ENCODE measurements around the gene KIAA2012. TPM values are rescaled to one million over a fixed set of nuclear protein-coding genes. Genes with fewer than 3 reads are reported as not detected.

The KIAA2012 gene
- total RNA-seq, 2 experiments from 2014 or later, result not detected

- ChIA-PET POLR2A (no interaction called here), CTCF (no interaction called here)
- H3K27ac Mint-ChIP-seq, result no peak overlapping the region
- H3K27me3 Mint-ChIP-seq, result peaks cover 24% of the 10 kb centered on the region
- no peaks in the 10 kb centered on the region for H3K9me3 Mint-ChIP-seq
- H3K36me3 Mint-ChIP-seq, result no peaks in the 10 kb centered on the region
- no peak overlapping the region for H3K4me3 Mint-ChIP-seq
- DNase-seq, result no peak
- intact Hi-C loops (cut with micrococcal nuclease), result no loop called here
- H3K4me1 Mint-ChIP-seq (ENCODE audit: low read depth), result no peaks in the 10 kb centered on the region
Observed at GRCh38 chr2:202049092-202049728, 23.8 kb upstream of the KIAA2012 start.

- H3K27ac Mint-ChIP-seq, result no peak overlapping the region
- H3K4me3 Mint-ChIP-seq, result no peak overlapping the region
- no peak for DNase-seq
- no peaks in the 10 kb centered on the region for H3K4me1 Mint-ChIP-seq (ENCODE audit: low read depth)
- intact Hi-C loops (cut with micrococcal nuclease), result no loop called here
- POLR2A ChIA-PET, result no interaction called here
- H3K36me3 Mint-ChIP-seq, result no peaks in the 10 kb centered on the region
- CTCF ChIA-PET, result no interaction called here
- H3K27me3 Mint-ChIP-seq, result peaks cover 22% of the 10 kb centered on the region
- H3K9me3 Mint-ChIP-seq, result no peaks in the 10 kb centered on the region
Observed at GRCh38 chr2:202049840-202050239, 23.2 kb upstream of the KIAA2012 start.

GRCh38 chr2:202050652-202051051 is 22.4 kb upstream of the KIAA2012 start:
- ChIA-PET CTCF (no interaction called here), POLR2A (no interaction called here)
- H3K27me3 Mint-ChIP-seq, result peaks cover 23% of the 10 kb centered on the region
- no peak overlapping the region for H3K27ac Mint-ChIP-seq
- H3K9me3 Mint-ChIP-seq, result no peaks in the 10 kb centered on the region
- H3K36me3 Mint-ChIP-seq, result no peaks in the 10 kb centered on the region
- intact Hi-C loops (cut with micrococcal nuclease), result no loop called here
- H3K4me1 Mint-ChIP-seq (ENCODE audit: low read depth), result no peaks in the 10 kb centered on the region
- DNase-seq, result no peak
- H3K4me3 Mint-ChIP-seq, result no peak overlapping the region

- DNase-seq, result no peak
- CTCF ChIA-PET, result no interaction called here
- Mint-ChIP-seq H3K4me1 (ENCODE audit: low read depth) (no peaks in the 10 kb centered on the region), H3K27ac (no peak overlapping the region), H3K4me3 (no peak overlapping the region), H3K27me3 (peaks cover 25% of the 10 kb centered on the region), H3K9me3 (no peaks in the 10 kb centered on the region), H3K36me3 (no peaks in the 10 kb centered on the region)
- intact Hi-C loops (cut with micrococcal nuclease), result no loop called here
- POLR2A ChIA-PET, result no interaction called here
Observed at GRCh38 chr2:202051499-202052161, 21.4 kb upstream of the KIAA2012 start.

- POLR2A ChIA-PET, result no interaction called here
- H3K9me3 Mint-ChIP-seq, result no peaks in the 10 kb centered on the region
- no peaks in the 10 kb centered on the region for H3K4me1 Mint-ChIP-seq (ENCODE audit: low read depth)
- H3K36me3 Mint-ChIP-seq, result no peaks in the 10 kb centered on the region
- H3K27ac Mint-ChIP-seq, result no peak overlapping the region
- no peak overlapping the region for H3K4me3 Mint-ChIP-seq
- intact Hi-C loops (cut with micrococcal nuclease), result no loop called here
- CTCF ChIA-PET, result no interaction called here
- no peak for DNase-seq
- H3K27me3 Mint-ChIP-seq, result peaks cover 26% of the 10 kb centered on the region
Observed at GRCh38 chr2:202052235-202052634, 20.8 kb upstream of the KIAA2012 start.

- H3K4me3 Mint-ChIP-seq, result no peak overlapping the region
- CTCF ChIA-PET, result interaction anchor here (1.2 kb wide), 1 partner anchor 194 kb away, joined by 5 read pairs; no protein-coding TSS in a partner anchor
- no peaks in the 10 kb centered on the region for H3K4me1 Mint-ChIP-seq (ENCODE audit: low read depth)
- no peaks in the 10 kb centered on the region for H3K36me3 Mint-ChIP-seq
- peaks cover 27% of the 10 kb centered on the region for H3K27me3 Mint-ChIP-seq
- intact Hi-C loops (cut with micrococcal nuclease), result no loop called here
- no peak for DNase-seq
- H3K27ac Mint-ChIP-seq, result no peak overlapping the region
- no peaks in the 10 kb centered on the region for H3K9me3 Mint-ChIP-seq
- POLR2A ChIA-PET, result no interaction called here
Observed at GRCh38 chr2:202054679-202055078, 18.4 kb upstream of the KIAA2012 start.

- no peak for DNase-seq
- Mint-ChIP-seq H3K36me3 (no peaks in the 10 kb centered on the region), H3K9me3 (no peaks in the 10 kb centered on the region), H3K4me1 (ENCODE audit: low read depth) (no peaks in the 10 kb centered on the region), H3K27ac (no peak overlapping the region), H3K27me3 (peaks cover 29% of the 10 kb centered on the region), H3K4me3 (no peak overlapping the region)
- intact Hi-C loops (cut with micrococcal nuclease), result no loop called here
- POLR2A ChIA-PET, result no interaction called here
- CTCF ChIA-PET, result interaction anchor here (1.9 kb wide), 1 partner anchor 197 kb away, joined by 7 read pairs; no protein-coding TSS in a partner anchor
Observed at GRCh38 chr2:202056611-202057010, 16.4 kb upstream of the KIAA2012 start.

GRCh38 chr2:202060218-202060617 is 12.8 kb upstream of the KIAA2012 start:
- H3K27ac Mint-ChIP-seq, result no peak overlapping the region
- intact Hi-C loops (cut with micrococcal nuclease), result no loop called here
- no peaks in the 10 kb centered on the region for H3K4me1 Mint-ChIP-seq (ENCODE audit: low read depth)
- no peak overlapping the region for H3K4me3 Mint-ChIP-seq
- ChIA-PET POLR2A (interaction anchor here (0.6 kb wide), 1 partner anchor 64 kb away, joined by 3 read pairs; no protein-coding TSS in a partner anchor), CTCF (no interaction called here)
- peaks cover 16% of the 10 kb centered on the region for H3K27me3 Mint-ChIP-seq
- no peaks in the 10 kb centered on the region for H3K9me3 Mint-ChIP-seq
- DNase-seq, result no peak
- H3K36me3 Mint-ChIP-seq, result no peaks in the 10 kb centered on the region

GRCh38 chr2:202061695-202062094 is 11.4 kb upstream of the KIAA2012 start:
- intact Hi-C loops (cut with micrococcal nuclease), result no loop called here
- Mint-ChIP-seq H3K27me3 (peaks cover 9% of the 10 kb centered on the region), H3K4me3 (no peak overlapping the region), H3K9me3 (no peaks in the 10 kb centered on the region), H3K4me1 (ENCODE audit: low read depth) (no peaks in the 10 kb centered on the region), H3K36me3 (no peaks in the 10 kb centered on the region), H3K27ac (no peak overlapping the region)
- CTCF ChIA-PET, result no interaction called here
- DNase-seq, result no peak
- POLR2A ChIA-PET, result no interaction called here

- intact Hi-C loops (cut with micrococcal nuclease), result no loop called here
- Mint-ChIP-seq H3K9me3 (no peaks in the 10 kb centered on the region), H3K27me3 (peaks cover 2% of the 10 kb centered on the region), H3K4me1 (ENCODE audit: low read depth) (no peaks in the 10 kb centered on the region), H3K36me3 (no peaks in the 10 kb centered on the region), H3K27ac (no peak overlapping the region), H3K4me3 (no peak overlapping the region)
- ChIA-PET CTCF (interaction anchor here (1.4 kb wide), 1 partner anchor 115 kb away, joined by 4 read pairs; no protein-coding TSS in a partner anchor), POLR2A (no interaction called here)
- DNase-seq, result no peak
Observed at GRCh38 chr2:202064171-202064880, 8.7 kb upstream of the KIAA2012 start.

- DNase-seq, result no peak
- CTCF ChIA-PET, result no interaction called here
- Mint-ChIP-seq H3K9me3 (no peaks in the 10 kb centered on the region), H3K4me3 (no peak overlapping the region), H3K4me1 (ENCODE audit: low read depth) (no peaks in the 10 kb centered on the region), H3K27me3 (peaks cover 2% of the 10 kb centered on the region), H3K27ac (no peak overlapping the region), H3K36me3 (no peaks in the 10 kb centered on the region)
- POLR2A ChIA-PET, result no interaction called here
- intact Hi-C loops (cut with micrococcal nuclease), result no loop called here
Observed at GRCh38 chr2:202064881-202065230, 8.2 kb upstream of the KIAA2012 start.

- Mint-ChIP-seq H3K27ac (no peak overlapping the region), H3K9me3 (no peaks in the 10 kb centered on the region), H3K4me3 (no peak overlapping the region), H3K27me3 (no peaks in the 10 kb centered on the region), H3K36me3 (no peaks in the 10 kb centered on the region), H3K4me1 (ENCODE audit: low read depth) (no peaks in the 10 kb centered on the region)
- CTCF ChIA-PET, result no interaction called here
- POLR2A ChIA-PET, result no interaction called here
- DNase-seq, result no peak
- intact Hi-C loops (cut with micrococcal nuclease), result no loop called here
Observed at GRCh38 chr2:202065876-202066275, 7.2 kb upstream of the KIAA2012 start.

- H3K4me1 Mint-ChIP-seq (ENCODE audit: low read depth), result no peaks in the 10 kb centered on the region
- CTCF ChIA-PET, result no interaction called here
- H3K36me3 Mint-ChIP-seq, result no peaks in the 10 kb centered on the region
- no peaks in the 10 kb centered on the region for H3K27me3 Mint-ChIP-seq
- no peaks in the 10 kb centered on the region for H3K9me3 Mint-ChIP-seq
- intact Hi-C loops (cut with micrococcal nuclease), result no loop called here
- H3K4me3 Mint-ChIP-seq, result no peak overlapping the region
- H3K27ac Mint-ChIP-seq, result no peak overlapping the region
- no peak for DNase-seq
- POLR2A ChIA-PET, result no interaction called here
Observed at GRCh38 chr2:202066875-202067274, 6.2 kb upstream of the KIAA2012 start.
